ENCODE data around the gene MZB1.

MZB1 gene

GRCh38 chr5:139416651-139417050 lies 26.9 kb upstream of the MZB1 start:
- no peak overlapping the region for H3K4me3 ChIP-seq (ENCODE audit: low read depth, low read length)
- TF ChIP-seq CTCF (IDR thresholded peaks at IDR 0.05; ENCODE audit: borderline replicate concordance, insufficient read depth, low read depth, low read length) = no peak

GRCh38 chr5:139415869-139416268 lies 26.2 kb upstream of the MZB1 start:
- no peak for TF ChIP-seq CTCF (IDR thresholded peaks at IDR 0.05; ENCODE audit: borderline replicate concordance, insufficient read depth, low read depth, low read length)
- no peak overlapping the region for H3K4me3 ChIP-seq (ENCODE audit: low read depth, low read length)

- no peak overlapping the region for H3K4me3 ChIP-seq (ENCODE audit: low read depth, low read length)
- no peak for TF ChIP-seq CTCF (IDR thresholded peaks at IDR 0.05; ENCODE audit: borderline replicate concordance, insufficient read depth, low read depth, low read length)
Measured at GRCh38 chr5:139415221-139415861, 25.6 kb upstream of the MZB1 start.

GRCh38 chr5:139414581-139415130 lies 24.9 kb upstream of the MZB1 start:
- TF ChIP-seq CTCF (IDR thresholded peaks at IDR 0.05; ENCODE audit: borderline replicate concordance, insufficient read depth, low read depth, low read length) = no peak
- H3K4me3 ChIP-seq (ENCODE audit: low read depth, low read length) = no peak overlapping the region

GRCh38 chr5:139413963-139414362 lies 24.2 kb upstream of the MZB1 start:
- no peak for TF ChIP-seq CTCF (IDR thresholded peaks at IDR 0.05; ENCODE audit: borderline replicate concordance, insufficient read depth, low read depth, low read length)
- no peak overlapping the region for H3K4me3 ChIP-seq (ENCODE audit: low read depth, low read length)

GRCh38 chr5:139413153-139413552 lies 23.4 kb upstream of the MZB1 start:
- TF ChIP-seq CTCF (IDR thresholded peaks at IDR 0.05; ENCODE audit: borderline replicate concordance, insufficient read depth, low read depth, low read length) = no peak
- H3K4me3 ChIP-seq (ENCODE audit: low read depth, low read length) = no peak overlapping the region
